NCI-H1417 treated with DMSO at 0.1 percent for 48 hours (cell line): ENCODE measurements around the gene TRPV5.
"Not testable (repeated sequence)": the region's sequence is repeated elsewhere in the genome, so short reads cannot be mapped to it uniquely, and the experiment has no call there.

ENCODE experiments used
- DNase-seq: peaks from one replicate; lab custom pipeline; 2025; lab: John Stamatoyannopoulos, UW

The TRPV5 gene

DNA sequence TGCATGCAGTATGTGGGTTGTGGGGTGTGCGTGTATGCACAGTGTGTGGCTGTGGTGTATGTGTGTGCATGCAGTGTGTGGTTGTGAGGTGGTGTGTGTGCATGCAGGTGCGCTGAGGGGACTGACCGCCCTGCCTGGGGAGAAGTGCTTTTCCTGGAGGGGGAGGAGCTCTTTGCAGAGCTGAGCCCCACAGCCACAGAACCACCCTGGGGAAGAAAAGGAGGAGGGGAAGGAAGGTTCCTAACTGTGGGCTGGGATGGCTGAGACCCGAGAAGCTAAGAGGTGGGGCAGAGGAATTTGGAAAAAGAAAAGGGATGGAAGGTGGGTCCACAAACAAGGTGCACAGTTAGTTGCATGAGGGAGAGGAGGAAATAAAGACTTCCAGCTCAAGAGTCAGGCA is at the start of gene TRPV5:
Gene TRPV5, minus strand, starts transcription at position 123 of the 400 bp plus-strand sequence. CDS start 287 bp downstream, outside the sequence.
- no peak for DNase-seq

DNA sequence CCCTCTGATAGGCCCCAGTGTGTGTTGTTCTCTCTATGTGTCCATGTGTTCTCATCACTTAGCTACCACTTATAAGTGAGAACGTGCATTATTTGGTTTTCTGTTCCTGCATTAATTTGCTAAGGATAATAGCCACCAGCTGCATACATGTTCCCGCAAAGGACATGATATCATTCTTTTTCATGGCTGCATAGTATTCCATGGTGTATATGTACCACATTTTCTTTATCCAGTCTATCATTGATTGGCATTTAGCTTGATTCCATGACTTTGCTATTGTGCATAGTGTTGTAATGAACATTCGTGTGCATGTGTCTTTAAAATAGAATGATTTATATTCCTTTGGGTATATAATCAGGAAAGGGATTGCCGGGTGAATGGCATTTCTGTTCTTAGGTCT is 44.9 kb upstream of the TRPV5 start:
- not testable (repeated sequence) for DNase-seq

DNA sequence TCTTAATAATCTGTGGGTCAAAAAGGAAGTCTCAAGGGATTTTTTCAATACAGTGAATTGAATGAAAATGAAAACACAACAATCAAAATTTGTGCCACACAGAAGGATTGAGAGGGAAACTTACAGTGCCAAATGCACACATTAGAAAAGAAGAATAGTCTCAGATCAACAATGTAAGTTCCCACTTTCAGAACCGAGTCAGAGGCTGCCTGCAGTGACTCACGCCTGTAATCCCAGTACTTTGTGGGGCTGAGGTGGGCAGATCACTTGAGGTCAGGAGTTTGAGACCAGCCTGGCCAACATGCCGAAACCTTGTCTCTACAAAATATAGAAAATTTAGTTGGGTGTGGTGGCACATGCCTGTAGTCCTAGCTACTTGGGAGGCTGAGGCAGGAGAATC is 41.1 kb upstream of the TRPV5 start:
- DNase-seq, result no peak

DNA sequence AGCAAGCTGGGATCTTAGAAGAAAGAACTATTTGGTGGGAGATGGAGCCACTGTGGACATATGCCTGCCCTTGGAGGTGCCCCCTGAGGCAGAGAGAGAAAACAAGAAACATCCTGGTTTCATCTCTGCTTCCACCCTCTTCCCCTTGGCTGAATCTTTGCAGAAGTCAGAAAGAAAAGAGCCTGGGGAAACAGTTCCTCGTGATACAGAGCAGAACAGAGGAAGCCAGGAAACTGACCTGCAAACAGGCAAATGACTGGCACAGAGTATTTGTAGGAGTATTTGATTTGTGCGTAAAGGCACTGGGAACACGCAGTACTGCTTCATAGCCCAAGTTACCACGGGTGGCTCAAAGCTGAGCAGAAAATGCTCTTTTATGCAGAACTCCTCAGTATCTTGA is 35.6 kb upstream of the TRPV5 start:
- DNase-seq, result no peak

DNA sequence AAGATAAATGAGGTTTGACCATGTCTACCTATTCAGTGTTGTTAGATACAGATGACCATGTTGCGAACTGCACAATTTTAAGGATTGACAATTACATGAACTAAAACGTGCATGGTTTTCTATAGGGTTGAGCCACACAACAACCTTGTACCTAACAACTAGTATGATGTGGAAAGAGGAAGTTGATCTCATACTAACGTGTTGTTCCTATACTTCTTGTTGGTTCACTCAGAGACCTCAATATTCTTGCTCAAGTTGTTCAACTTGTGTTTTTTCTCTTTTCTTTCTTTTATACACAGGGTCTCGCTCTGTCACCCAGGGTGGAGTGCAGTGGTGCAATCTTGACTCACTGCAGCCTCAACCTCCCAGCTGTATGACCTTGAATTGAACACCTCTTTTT is 34.7 kb upstream of the TRPV5 start:
- DNase-seq, result no peak

DNA sequence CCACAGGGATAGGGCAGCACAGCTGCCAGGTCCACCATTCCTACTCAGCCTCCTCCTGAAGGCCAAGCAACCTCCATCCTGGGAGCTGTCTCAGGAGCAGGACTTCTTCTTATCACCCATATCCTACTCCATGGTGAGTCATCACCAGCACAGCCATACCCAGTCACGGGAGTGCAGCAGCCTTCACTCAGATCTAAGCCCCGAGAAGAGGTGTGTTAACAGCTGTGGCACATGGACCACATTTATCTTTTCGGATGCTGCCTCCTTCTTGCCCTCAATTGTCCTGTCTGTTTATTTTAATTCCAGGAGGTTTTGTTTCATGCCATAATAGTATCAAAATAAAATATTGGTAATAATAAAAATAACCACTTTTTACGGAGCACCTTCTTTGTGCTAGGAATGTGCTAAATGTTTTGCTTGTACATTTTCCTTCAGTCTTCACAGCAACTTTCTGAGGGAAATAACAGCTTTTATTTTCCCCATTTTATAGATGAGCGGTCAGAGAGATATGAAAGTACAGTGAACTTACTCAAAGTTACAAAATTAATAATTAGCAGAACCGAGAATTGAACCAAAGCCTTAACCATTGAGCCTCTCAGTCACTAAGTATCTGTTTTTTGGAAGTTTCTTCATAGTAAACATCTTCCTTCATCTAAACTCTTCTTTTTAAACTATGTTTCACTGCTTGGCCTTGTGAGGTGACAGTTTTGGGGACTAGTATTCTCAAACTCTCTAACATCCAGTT is 31.1 kb upstream of the TRPV5 start:
- no peak for DNase-seq

DNA sequence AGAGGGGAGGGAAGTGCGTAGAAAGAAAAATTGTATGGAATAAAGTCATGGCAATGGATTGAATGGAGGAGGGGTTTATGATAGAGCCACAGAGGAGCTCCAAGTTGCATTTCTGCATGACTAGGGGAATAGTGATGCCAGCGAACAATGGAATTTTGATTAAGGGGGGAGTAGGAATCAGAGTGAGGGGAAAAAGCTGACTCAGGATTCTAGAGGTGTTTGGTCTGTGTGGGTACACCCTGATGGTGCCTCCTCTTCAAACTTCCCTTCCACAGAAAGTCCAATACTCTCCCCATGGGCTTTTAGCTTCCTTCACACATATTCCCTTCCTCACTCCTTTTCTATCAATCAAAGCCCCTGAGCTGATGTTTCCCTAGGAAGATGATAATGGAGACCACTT is 30.4 kb upstream of the TRPV5 start:
- DNase-seq, result no peak

DNA sequence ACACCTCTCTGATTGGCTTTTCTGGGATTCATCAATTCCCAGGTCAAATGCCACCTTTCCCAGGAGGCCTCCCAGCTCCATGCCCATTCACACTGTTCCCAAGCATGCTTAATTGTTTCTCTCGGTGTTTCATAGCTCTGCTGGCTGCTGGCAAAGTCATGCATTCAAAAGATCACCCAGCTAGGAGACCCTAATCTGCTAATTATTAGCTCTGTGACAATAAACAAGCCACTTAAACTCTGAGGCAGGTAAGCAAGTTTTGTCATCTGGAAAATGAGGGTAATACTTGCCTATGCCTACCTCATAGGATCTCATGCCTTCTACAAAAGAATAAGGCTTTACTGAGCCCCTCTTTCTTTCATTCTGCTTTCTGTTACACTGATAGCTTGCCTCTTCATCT is 29.4 kb upstream of the TRPV5 start:
- DNase-seq, result no peak

DNA sequence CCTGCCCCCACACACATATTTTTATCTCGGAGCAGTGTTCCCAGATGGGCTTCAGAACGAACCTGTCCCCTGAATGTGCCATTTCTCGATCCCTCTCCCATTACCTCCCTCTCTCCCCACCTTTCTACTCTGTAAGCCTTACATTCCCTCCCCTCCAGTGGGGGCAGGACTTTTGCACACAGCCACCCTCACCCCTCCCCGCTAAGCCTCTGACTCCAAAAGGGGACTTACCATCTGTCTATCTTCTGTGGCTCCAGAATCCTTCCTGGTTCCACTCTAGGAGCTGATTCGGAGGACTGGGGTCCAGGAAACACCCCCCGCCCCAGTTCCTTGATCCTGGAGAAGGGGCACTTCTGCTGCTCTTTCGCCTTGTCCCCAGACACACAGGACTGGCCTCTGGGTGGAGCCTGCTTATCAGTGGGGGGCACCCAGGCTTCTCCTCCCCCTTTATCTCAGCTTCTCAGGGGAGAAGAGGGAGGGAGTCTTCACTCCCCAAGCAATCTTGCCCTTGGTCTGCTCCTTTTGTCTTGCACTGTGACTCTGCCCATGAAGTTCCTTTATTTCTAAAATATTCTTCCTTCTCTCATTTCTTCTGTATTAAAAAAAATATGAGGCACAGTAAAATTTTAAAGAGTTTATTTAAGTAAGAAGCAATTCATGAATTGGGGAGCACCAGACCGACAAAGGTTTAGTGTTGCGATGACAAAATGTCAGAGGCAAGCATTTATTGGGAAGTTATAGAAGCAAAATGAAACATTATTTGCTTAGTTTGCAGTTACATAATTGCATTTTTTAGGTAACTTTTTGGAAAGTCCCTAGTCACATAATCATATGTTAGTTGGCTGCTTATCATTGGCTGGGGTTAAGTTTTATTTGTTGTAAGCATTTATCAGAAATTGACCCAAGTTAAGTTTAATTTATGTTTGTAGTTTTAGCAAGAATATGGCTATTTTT is 28.7 kb upstream of the TRPV5 start, which contains the start of gene KEL:
Gene KEL, minus strand, starts transcription at position 391 of the 954 bp plus-strand sequence. Its CDS starts 157 bp downstream, at position 234.
- no peak for DNase-seq

DNA sequence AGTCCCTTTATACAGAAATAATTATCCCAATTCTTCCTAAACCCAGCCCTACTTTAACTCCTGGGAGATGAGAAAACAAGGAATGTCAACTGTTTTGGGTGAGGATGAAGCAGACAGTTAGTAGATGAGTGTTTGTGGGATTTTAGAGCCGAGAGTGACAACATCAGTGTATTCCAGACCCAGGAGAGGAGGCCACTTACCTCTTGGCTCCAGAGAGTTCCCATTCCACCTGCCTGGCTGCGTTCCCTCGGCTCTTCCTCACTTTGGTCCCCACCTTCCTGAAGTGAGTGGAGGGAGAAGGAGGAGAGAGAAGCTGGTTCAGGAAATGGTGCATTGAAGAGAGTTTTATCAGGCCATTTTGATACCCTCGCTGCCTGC is 28.0 kb upstream of the TRPV5 start:
- no peak for DNase-seq

DNA sequence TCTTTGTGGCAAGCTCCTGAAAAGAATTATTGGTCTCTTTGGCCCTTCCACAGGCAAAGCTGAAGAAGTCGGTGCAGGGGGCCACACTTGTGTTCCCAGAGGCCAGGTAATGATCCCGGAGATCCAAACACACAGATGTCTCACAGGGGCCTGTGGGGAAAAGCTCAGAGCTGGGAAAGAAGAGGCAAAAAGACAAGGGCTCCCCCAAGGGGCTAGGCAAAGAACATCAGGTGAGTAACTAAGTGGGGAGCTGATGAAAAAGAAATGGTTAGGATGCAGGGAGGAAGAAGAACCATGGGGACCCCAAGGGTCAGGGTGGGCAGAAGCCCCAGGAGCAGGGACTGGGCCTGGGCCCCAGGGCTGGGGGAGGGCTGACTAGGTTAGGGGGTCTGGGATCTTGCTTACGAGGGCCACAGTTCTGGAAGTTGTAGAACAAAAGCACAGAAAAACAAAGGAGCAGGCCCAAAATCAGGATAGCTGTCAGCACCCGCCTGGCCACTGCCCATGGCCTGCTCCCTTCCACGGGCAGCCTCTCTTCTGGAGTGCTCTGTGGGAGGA is 27.5 kb upstream of the TRPV5 start:
- no peak for DNase-seq

DNA sequence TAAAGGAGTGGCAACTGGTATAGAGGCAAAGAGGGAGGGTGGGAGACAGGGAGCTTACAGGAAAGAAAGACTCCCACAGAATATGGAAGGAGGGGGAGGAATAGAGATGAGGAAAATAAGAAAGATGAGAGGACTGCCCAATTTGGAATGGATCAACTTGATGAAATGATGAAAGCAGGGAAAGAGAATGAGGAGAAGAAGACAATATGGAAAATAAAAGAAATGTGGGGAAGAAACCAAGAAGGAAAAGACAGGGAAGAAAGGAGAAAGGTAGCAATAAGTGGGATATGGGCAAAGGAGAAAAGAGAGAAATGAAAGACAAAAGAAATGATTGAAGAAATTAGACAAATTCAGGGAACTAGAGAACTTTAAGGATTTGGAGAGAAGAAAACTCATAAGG is 25.7 kb upstream of the TRPV5 start:
- no peak for DNase-seq

DNA sequence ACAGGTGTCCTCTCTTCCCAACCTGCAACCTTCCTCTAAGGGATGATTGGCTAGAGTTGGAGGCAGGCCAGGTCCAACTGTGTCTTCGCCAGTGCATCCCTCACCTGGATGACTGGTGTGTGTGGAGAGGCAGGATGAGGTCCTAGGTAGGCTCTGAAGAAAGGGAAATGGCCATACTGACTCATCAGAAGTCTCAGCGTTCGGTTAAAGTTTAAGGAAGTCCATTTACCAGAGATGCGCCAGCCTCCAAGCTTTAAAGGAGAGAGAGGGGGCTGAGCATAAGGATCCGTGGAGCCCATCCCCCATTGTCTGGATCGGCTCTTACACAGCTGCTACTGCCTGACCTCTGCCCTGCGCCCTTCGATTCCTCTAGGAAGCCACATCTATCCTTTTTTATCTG is 24.2 kb upstream of the TRPV5 start:
- DNase-seq, result no peak

DNA sequence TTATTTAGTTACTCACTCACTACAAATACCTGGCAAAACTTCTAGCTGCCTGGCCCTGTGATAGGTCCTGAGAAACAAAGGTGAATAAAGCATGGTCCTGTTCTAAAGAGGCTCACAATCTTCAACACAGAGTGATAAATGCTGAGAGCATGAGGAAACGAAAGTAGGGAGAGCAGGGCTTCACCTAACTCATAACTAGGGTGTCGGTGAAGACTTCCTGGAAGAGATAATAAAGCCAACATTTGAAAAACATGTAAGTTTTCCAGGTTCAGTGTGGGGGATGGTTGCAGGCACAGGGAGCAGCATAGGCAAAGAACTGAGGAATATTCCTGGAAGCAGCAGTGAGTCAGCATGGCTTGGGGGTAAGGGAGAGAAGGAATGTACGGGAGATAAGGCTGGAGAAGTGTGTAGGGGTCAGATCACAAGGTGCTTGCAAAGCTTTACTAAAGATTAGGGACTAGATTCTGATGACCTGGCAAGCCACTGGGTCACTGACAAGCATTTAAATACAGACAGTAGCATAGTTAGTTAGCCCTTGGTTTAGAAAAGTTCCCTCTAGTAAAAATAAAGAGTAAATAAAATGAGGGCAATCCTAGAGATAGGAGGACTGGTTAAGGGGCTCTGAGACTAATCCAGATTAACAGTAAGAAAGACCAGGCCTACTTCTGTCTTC is 23.5 kb upstream of the TRPV5 start:
- DNase-seq, result no peak

DNA sequence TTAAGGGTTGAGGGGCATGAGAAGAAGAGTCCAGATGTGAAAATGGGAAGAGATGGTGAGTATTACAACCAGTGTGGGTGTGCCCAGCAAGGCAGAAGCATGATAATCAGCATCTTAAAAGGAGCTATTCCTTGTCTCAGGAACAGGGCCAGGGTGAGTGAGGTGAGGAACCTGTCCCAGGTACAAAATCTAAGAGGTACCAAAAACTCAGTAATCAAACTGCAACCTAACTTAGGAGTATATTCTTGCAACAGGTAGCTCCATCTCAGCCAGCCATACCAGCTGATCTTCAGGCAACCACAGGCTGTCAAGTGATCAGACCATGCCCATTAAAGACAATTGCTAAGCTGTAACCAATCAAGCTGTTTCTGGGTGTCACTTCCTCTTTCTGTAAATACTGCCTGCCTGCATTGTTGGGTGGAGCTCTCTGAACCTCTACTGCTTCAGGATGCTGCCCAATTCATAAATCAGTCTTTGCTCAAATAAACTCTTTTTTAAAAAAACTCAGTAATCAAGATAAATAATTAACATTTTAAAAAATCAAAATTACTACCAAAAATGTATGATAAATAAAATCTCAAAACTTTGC is 21.2 kb upstream of the TRPV5 start:
- DNase-seq, result no peak

DNA sequence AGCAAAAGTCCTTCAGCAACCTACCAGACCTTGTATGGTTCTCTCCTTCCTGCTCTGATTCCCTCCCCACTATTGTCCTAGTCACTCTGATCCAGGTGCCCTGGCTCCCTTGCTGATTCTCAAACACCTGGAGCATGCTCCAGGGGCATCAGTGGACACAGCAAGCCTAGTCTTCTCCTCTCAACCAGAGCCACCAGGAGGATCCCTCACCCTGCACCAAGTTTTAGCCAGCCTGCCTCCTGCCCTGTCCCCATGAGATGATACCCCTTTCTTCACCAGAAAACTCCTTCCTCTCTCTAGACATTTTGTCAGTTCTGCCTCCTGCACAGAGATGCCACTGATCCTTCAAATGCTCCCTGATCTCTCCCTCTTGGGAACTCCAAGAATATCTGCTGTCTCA is 16.7 kb upstream of the TRPV5 start:
- DNase-seq, result no peak

DNA sequence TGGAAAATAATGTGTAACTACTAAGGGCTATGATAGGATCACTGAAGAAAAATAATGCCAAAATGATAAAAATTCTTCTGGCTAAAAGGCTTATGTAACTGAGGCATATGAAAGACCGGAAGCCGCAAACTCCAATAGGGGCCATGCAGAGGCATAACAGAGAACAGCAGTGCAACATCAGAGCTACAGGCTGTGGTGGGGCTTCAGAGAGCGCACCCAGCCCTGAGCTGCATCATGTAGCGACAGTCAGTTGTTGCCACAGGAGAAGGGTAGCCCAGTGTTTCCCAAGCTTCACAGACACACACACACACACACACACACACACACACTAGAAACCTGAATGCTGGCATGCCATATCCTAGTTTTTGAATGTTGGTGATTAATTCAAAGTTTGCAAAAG is 15.1 kb upstream of the TRPV5 start:
- DNase-seq, result no peak

DNA sequence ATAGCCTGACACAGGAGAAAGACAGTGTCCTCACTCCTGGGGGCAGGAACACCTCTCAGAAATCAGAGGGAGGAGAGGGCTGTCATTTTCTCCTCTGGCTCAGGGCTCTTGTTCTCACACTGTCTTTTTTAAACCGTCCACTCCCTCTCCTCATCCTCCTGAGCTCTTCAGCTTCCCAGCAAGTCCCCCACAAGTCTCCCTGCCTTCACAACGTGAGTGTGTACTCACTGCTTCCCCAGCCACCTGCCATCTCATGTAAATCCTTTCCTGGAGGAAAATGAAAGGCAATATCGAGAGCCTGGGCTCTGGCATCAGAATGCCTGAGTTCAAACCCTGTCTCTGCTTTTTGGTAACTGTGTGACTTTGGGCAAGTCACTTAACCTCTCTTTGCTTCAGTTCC is 11.5 kb upstream of the TRPV5 start:
- DNase-seq, result no peak

DNA sequence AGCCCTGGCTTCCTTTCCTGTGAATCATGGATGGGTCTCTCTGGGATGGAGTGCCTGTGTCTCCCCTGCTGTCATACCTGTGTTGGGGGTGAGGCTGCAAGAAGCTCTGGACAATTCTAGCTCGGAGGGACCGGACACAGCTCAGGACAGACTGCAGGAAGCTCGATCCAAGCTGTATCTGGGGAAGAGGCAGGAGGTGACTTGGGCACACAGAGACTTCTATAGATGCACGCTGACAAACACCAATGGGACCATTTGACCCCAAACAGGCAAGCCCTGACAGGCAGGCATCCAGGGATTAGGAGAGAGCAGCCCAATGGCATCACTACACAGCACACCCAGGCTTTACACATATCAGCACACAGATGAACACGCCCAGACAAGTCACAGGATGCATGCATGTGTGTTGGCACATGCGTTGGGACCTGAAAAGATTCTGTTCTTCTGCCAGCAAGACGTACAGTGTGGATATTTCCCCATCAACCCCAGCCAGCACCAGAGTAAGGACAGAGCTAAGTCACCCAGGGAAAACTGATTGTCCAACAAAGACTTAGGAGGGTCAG is 10.2 kb upstream of the TRPV5 start:
- no peak for DNase-seq

DNA sequence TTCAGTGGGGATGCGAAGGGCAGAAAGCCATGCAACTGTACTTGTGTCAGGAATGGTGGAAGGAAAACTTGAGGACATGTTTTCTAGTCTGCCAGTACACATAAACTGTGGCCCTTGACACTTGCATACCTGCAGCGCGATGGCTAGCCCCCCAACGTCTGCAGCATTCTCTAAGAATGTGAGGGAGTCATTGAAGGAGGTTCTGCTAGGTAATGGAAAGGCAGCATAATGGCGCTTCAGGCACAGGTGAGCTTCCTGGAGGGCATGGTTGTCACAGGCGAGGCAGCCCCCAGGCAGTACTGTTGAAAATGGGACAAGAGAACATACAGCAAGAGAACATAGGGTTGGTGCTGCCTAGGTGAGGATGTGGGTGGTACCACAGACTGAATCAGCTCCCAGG is 9.2 kb upstream of the TRPV5 start:
- no peak for DNase-seq

DNA sequence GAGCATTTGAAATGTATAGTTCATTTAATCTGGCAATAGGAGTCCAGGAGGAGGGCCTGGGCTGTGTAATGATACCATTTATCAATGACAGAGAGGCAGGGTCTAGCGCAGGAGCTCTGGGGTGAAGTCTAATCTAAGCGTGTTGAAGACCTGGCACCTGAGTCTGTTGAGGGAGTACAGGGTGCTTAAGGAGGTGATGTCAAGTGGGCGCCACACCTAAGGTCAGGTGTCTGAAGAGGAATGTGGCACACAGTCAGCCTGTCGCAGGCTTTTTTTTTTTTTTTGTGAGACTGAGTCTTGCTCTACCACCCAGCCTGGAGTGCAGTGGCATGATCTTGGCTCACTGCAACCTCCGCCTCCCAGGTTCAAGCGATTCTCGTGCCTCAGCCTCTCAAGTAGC is 8.0 kb upstream of the TRPV5 start:
- no peak for DNase-seq
